GM12878 (cell line): ENCODE results near the gene SIRT2. TPM values are rescaled to one million over a fixed set of nuclear protein-coding genes. Genes with fewer than 3 reads are reported as not detected.

ENCODE experiments used
- BACH1 ChIP-seq: fragments of 450-650 bp; IDR thresholded peaks from 2 replicates; pipeline ENCODE4 v1.6.1; 2017; ENCODE audit warnings: mild to moderate bottlenecking, borderline replicate concordance
- CEBPZ ChIP-seq: fragments of 150-350 bp; IDR thresholded peaks from 2 replicates; pipeline ENCODE4 v1.6.1; 2016; ENCODE audit warnings: low read depth, low read length
- E4F1 ChIP-seq: fragments of 450-650 bp; IDR thresholded peaks from 2 replicates; pipeline ENCODE4 v1.6.1; 2018; ENCODE audit warnings: borderline replicate concordance, mild to moderate bottlenecking; ENCODE audit not compliant: partially characterized antibody
- IRF3 ChIP-seq: fragments of 450-650 bp; IDR thresholded peaks from 2 replicates; pipeline ENCODE4 v1.6.1; 2014; ENCODE audit warnings: mild to moderate bottlenecking
- NBN ChIP-seq: fragments of 450-650 bp; IDR thresholded peaks from 2 replicates; pipeline ENCODE4 v1.6.1; 2016
- POLR2AphosphoS2 ChIP-seq: IDR thresholded peaks from 2 replicates; pipeline ENCODE4 v1.6.1; 2011; ENCODE audit warnings: low read depth, mild to moderate bottlenecking, low read length, improper control_type of control experiment, moderate library complexity
- PRDM15 ChIP-seq: fragments of 450-650 bp; formaldehyde crosslinking; IDR thresholded peaks from 2 replicates; pipeline ENCODE4 v1.4.0; 2020; ENCODE audit warnings: mild to moderate bottlenecking, moderate library complexity
- polyA plus RNA-seq, 11 experiments: library from polyadenylated mRNA; depleted of rRNA in 4 of 11; unstranded in 6 of 11; stranded (reverse) in 5 of 11; fragments of >200 nt; fragmentation: Nextera tagmentation in 4 of 11; fragmentation: Illumina TruSeq in 1 of 11; extraction: Ambion mirVana in 4 of 11; extraction: Trizol in 1 of 11; gene quantifications; 1 replicate in 1 of 11; 2 replicates in 10 of 11; pipeline versions ENCODE4 v1.2.1 to v1.2.3, GENCODE V29; 2011 to 2016; ENCODE audit warnings: inconsistent platforms in 2 of 11, missing spikeins in 2 of 11, low read depth in 1 of 11
- total RNA-seq, 4 experiments: library from RNA; depleted of rRNA in 3 of 4; stranded (reverse); fragments of >200 nt in 3 of 4; fragmentation: Illumina TruSeq in 1 of 4; extraction: Trizol in 1 of 4; gene quantifications; 2 replicates each; pipeline versions ENCODE4 v1.2.1 to v1.2.3, GENCODE V29; 2013 to 2021
- TF ChIP-seq, protein P1 (sequence below): IDR thresholded peaks from 2 replicates; pipeline ENCODE4 v1.6.1; 2011; ENCODE audit warnings: borderline replicate concordance, low read depth, mild to moderate bottlenecking, moderate library complexity, low read length; ENCODE audit not compliant: insufficient read depth, poor library complexity, severe bottlenecking

The SIRT2 gene
- total and polyA plus RNA-seq, 10 of the 15 experiments (the other 5 are each of a cell fraction or from before 2014, with no cell fraction given), result 1.4 to 38.7 (median 24.1) TPM

GRCh38 chr19:38861368-38861767, 38.0 kb downstream of the SIRT2 start (continued):
- TF ChIP-seq CEBPZ (no peak), E4F1 (no peak), BACH1 (no peak), PRDM15 (CRISPR knock-in tag) (no peak), IRF3 (no peak), POLR2AphosphoS2 (no peak), NBN (no peak)
- TF ChIP-seq, protein P1, sequence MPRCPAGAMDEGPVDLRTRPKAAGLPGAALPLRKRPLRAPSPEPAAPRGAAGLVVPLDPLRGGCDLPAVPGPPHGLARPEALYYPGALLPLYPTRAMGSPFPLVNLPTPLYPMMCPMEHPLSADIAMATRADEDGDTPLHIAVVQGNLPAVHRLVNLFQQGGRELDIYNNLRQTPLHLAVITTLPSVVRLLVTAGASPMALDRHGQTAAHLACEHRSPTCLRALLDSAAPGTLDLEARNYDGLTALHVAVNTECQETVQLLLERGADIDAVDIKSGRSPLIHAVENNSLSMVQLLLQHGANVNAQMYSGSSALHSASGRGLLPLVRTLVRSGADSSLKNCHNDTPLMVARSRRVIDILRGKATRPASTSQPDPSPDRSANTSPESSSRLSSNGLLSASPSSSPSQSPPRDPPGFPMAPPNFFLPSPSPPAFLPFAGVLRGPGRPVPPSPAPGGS, result no peak
